Measurements from ENCODE around the gene NDUFB10. TPM values are rescaled to one million over a fixed set of nuclear protein-coding genes. Genes with fewer than 3 reads are reported as not detected.

Gene NDUFB10
- total RNA-seq, 1 donor from 2014 or later, result 153 TPM

DNA sequence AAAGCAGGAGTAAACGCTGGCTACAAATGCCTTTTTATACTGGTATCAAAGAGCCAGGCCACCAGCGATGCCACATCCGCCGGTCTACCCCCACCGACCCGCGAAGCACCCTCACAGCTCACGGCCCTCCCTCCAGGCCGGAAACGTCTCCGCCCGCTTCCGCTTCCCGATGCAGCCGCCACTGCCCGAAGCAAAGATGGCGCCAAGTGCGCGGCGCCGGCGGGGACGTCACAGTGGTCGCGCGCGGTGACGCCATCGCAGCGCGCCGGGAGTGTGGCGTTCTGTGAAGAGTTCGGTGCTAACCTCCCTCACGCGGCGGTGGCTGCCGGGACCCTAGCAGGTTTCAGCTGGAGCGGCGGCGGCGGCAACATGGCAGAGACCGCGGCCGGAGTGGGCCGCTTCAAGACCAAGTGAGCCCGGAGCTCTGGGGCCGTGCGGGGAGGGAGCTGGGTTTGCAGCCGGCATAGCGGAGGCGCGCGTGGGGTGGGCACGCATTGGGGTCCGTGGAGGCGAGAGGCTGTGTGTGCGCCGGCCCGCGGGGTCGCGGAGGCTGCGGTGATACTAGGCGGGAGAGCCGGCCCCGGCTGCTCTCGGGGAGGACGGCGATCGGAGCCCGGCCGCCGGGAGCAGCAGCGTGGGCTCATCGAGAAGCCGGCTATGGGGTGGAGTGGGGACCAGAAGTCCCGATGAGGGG, 12.6 kb downstream of the NDUFB10 start, which contains the start of gene TBL3:
TSS of gene TBL3 (plus strand) at position 258 of the 694 bp plus-strand sequence. CDS start at position 370, 112 bp downstream.
- FAIRE-seq (peak; percentile 37), DNase-seq (ENCODE audit: low read depth) (peak; percentile 87)
- Histone ChIP-seq H3K79me2 (ENCODE audit: insufficient read depth, low read length) (peaks cover 37% of the 10 kb centered on the region), H3K27ac (ENCODE audit: low read depth, low read length) (peak within 1 kb of the TSS; percentile 79), H3K9me3 (ENCODE audit: insufficient read depth, low read depth, low read length) (no peaks in the 10 kb centered on the region), H2AFZ (ENCODE audit: low read depth, low read length) (peak within 1 kb of the TSS; percentile 78), H3K4me3 (ENCODE audit: insufficient read depth, low read depth, low read length) (peak within 1 kb of the TSS; percentile 89), H3K36me3 (ENCODE audit: insufficient read depth, low read length) (peaks cover 6% of the 10 kb centered on the region), H3K4me1 (ENCODE audit: insufficient read depth, low read length) (peaks cover 11% of the 10 kb centered on the region), H3K27me3 (ENCODE audit: insufficient read depth, low read length) (no peaks in the 10 kb centered on the region), H4K20me1 (ENCODE audit: insufficient read depth, low read length) (peaks cover 22% of the 10 kb centered on the region), H3K9ac (ENCODE audit: low read length) (peak within 1 kb of the TSS; percentile 91), H3K4me2 (ENCODE audit: low read length) (peak within 1 kb of the TSS; percentile 94)
- peaks cover 4% of the 10 kb centered on the region for H3K36me3 Mint-ChIP-seq (ENCODE audit: low read depth, unreplicated experiment)
- peak within 1 kb of the TSS; percentile 98 for H3K27ac Mint-ChIP-seq (ENCODE audit: unreplicated experiment)
- H3K27me3 Mint-ChIP-seq (ENCODE audit: low read depth, unreplicated experiment), result no peaks in the 10 kb centered on the region
- no peak for TF ChIP-seq EZH2 (IDR thresholded peaks at IDR 0.05; ENCODE audit: insufficient read depth, low read length)
- TF ChIP-seq, protein P1, sequence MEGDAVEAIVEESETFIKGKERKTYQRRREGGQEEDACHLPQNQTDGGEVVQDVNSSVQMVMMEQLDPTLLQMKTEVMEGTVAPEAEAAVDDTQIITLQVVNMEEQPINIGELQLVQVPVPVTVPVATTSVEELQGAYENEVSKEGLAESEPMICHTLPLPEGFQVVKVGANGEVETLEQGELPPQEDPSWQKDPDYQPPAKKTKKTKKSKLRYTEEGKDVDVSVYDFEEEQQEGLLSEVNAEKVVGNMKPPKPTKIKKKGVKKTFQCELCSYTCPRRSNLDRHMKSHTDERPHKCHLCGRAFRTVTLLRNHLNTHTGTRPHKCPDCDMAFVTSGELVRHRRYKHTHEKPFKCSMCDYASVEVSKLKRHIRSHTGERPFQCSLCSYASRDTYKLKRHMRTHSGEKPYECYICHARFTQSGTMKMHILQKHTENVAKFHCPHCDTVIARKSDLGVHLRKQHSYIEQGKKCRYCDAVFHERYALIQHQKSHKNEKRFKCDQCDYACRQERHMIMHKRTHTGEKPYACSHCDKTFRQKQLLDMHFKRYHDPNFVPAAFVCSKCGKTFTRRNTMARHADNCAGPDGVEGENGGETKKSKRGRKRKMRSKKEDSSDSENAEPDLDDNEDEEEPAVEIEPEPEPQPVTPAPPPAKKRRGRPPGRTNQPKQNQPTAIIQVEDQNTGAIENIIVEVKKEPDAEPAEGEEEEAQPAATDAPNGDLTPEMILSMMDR (IDR thresholded peaks at IDR 0.05; ENCODE audit: insufficient read depth, low read depth, low read length), result no peak
- H3K9me3 Mint-ChIP-seq (ENCODE audit: unreplicated experiment), result no peaks in the 10 kb centered on the region
- peaks cover 11% of the 10 kb centered on the region for H3K4me1 Mint-ChIP-seq (ENCODE audit: low read depth, unreplicated experiment)
- peak within 1 kb of the TSS; percentile 93 for H3K4me3 Mint-ChIP-seq (ENCODE audit: unreplicated experiment)

- H3K27ac Mint-ChIP-seq (ENCODE audit: unreplicated experiment), result peak overlapping the region; percentile 95
- H3K4me1 Mint-ChIP-seq (ENCODE audit: low read depth, unreplicated experiment), result peaks cover 11% of the 10 kb centered on the region
- no peak for FAIRE-seq
- Histone ChIP-seq H4K20me1 (ENCODE audit: insufficient read depth, low read length) (peaks cover 22% of the 10 kb centered on the region), H3K9ac (ENCODE audit: low read length) (peak overlapping the region; percentile 91), H3K9me3 (ENCODE audit: insufficient read depth, low read depth, low read length) (no peaks in the 10 kb centered on the region), H3K36me3 (ENCODE audit: insufficient read depth, low read length) (peaks cover 7% of the 10 kb centered on the region), H3K27ac (ENCODE audit: low read depth, low read length) (peak overlapping the region; percentile 79), H3K79me2 (ENCODE audit: insufficient read depth, low read length) (peaks cover 35% of the 10 kb centered on the region), H3K27me3 (ENCODE audit: insufficient read depth, low read length) (no peaks in the 10 kb centered on the region), H3K4me3 (ENCODE audit: insufficient read depth, low read depth, low read length) (peak overlapping the region; percentile 89), H2AFZ (ENCODE audit: low read depth, low read length) (peak overlapping the region; percentile 50), H3K4me2 (ENCODE audit: low read length) (peak overlapping the region; percentile 94), H3K4me1 (ENCODE audit: insufficient read depth, low read length) (peaks cover 11% of the 10 kb centered on the region)
- peak overlapping the region; percentile 93 for H3K4me3 Mint-ChIP-seq (ENCODE audit: unreplicated experiment)
- H3K9me3 Mint-ChIP-seq (ENCODE audit: unreplicated experiment), result no peaks in the 10 kb centered on the region
- no peak for DNase-seq (ENCODE audit: low read depth)
- H3K27me3 Mint-ChIP-seq (ENCODE audit: low read depth, unreplicated experiment), result no peaks in the 10 kb centered on the region
- peaks cover 5% of the 10 kb centered on the region for H3K36me3 Mint-ChIP-seq (ENCODE audit: low read depth, unreplicated experiment)
- TF ChIP-seq, protein P1 (IDR thresholded peaks at IDR 0.05; ENCODE audit: insufficient read depth, low read depth, low read length), result no peak
- TF ChIP-seq EZH2 (IDR thresholded peaks at IDR 0.05; ENCODE audit: insufficient read depth, low read length), result no peak
Observed at GRCh38 chr16:1972490-1972877, 13.1 kb downstream of the NDUFB10 start.
